H1 (cell line): ENCODE results near the gene CEACAM6. TPM values are rescaled to one million over a fixed set of nuclear protein-coding genes. Genes with fewer than 3 reads are reported as not detected.

ENCODE experiments used
- CBX5 ChIP-seq: fragments of 300-800, 300-1000 bp; sonication (generic); IDR thresholded peaks from 2 replicates; pipeline ENCODE4 v1.7.1; 2016; ENCODE audit warnings: antibody characterized with exemption, low read length, low read depth
- CEBPB ChIP-seq: IDR thresholded peaks from 2 replicates; pipeline ENCODE4 v1.6.1; 2012; ENCODE audit warnings: low read depth, low read length
- EGR1 ChIP-seq: IDR thresholded peaks from 2 replicates; pipeline ENCODE4 v1.6.1; 2011; ENCODE audit warnings: low read depth, low read length, borderline replicate concordance
- NANOG ChIP-seq: IDR thresholded peaks from 2 replicates; pipeline ENCODE4 v1.6.1; 2011; ENCODE audit warnings: low read length, low read depth, mild to moderate bottlenecking, inconsistent platforms; ENCODE audit not compliant: insufficient read depth, poor library complexity, severe bottlenecking
- ZNF274 ChIP-seq: IDR thresholded peaks from 2 replicates; pipeline ENCODE4 v1.7.0; 2012; ENCODE audit warnings: low read length, borderline replicate concordance; ENCODE audit errors: extremely low read depth
- polyA plus RNA-seq, 7 experiments: library from polyadenylated mRNA; depleted of rRNA in 3 of 7; stranded (reverse) in 5 of 7; unstranded in 2 of 7; fragments of >200 nt in 5 of 7; fragments of 200-250 nt in 2 of 7; gene quantifications; 1 replicate in 5 of 7; 2 replicates in 1 of 7; 4 replicates in 1 of 7; pipeline versions ENCODE4 v1.2.1 to v1.2.3, GENCODE V29; 2011 to 2013; ENCODE audit warnings: missing spikeins in 2 of 7, mixed read lengths in 2 of 7
- total RNA-seq: library from RNA; stranded (reverse); fragmentation: NEBNext Ultra II Directional; extraction: Animal tissue kit (Norgen Biotek cat#: 25700); gene quantifications from 2 replicates; pipeline ENCODE4 v1.2.1, GENCODE V29; 2021

The CEACAM6 gene
- total and polyA plus RNA-seq, 2 of the 8 experiments (the other 6 are each of a cell fraction or from before 2014, with no cell fraction given), result not detected

GRCh38 chr19:41801031-41801430 is 45.7 kb downstream of the CEACAM6 start (continued):
- TF ChIP-seq CBX5 (no peak), ZNF274 (no peak), EGR1 (no peak), CEBPB (no peak), NANOG (no peak)
